ENCODE results near the gene TREH. TPM values are rescaled to one million over a fixed set of nuclear protein-coding genes. Genes with fewer than 3 reads are reported as not detected.

Gene TREH
- polyA plus RNA-seq, 1 of the 3 experiments (the other 2 are of a cell fraction), result not detected

DNA sequence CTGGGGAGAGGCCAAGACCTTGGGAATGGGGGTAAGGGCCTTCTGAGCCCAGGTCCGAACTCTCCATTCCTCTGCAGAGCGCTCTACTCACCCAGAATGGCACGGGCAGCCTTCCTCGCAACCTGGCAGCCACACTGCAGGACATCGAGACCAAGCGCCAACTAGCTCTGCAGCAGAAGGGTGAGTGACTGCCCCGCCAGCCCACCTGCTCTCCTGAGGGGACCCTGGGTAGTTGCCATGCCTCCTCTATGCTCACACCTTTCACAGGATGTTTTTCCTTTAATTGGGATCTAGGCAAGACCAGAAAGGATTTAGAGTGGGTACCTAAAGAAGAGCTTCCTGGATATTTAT, 35.5 kb downstream of the TREH start:
- DNase-seq, result no peak
- Histone ChIP-seq H3K9ac (no peak overlapping the region), H2AFZ (ENCODE audit: low read depth) (no peak overlapping the region), H3K9me2 (no peaks in the 10 kb centered on the region), H3K27ac (ENCODE audit: low read depth in 2 of 2, low read length in 1 of 2) (no peak overlapping the region), H3K79me2 (ENCODE audit: insufficient read depth) (peaks cover 32% of the 10 kb centered on the region; the same call in 1 of the 2 replicates), H3K27me3 (ENCODE audit: insufficient read depth) (no peaks in the 10 kb centered on the region), H3K36me3 (replicated peaks in 1 of 2; ENCODE audit: control insufficient read depth in 1 of 2, insufficient read depth in 2 of 2, low read length in 1 of 2) (peaks cover 67 to 81% of the 10 kb centered on the region in 2 experiments), H3K9me3 (no peaks in the 10 kb centered on the region), H3F3A (replicated peaks; ENCODE audit: insufficient read depth) (peaks cover 13% of the 10 kb centered on the region), H3K4me3 (ENCODE audit: low read depth in 2 of 2, low read length in 1 of 2) (no peak overlapping the region), H4K20me1 (ENCODE audit: insufficient read depth) (peaks cover 35% of the 10 kb centered on the region), H3K4me1 (ENCODE audit: control insufficient read depth in 1 of 2, insufficient read depth in 2 of 2, low read depth in 1 of 2, low read length in 1 of 2) (peaks cover 0 to 37% of the 10 kb centered on the region in 2 experiments; a peak in 2 of 4 replicates), H3K4me2 (no peak overlapping the region)
- POLR2A ChIA-PET, result interaction anchor here (1.1 kb wide), 1 partner anchor 9 kb away, joined by 3 read pairs; no protein-coding TSS in a partner anchor
- no peak for TF ChIP-seq YY1 (IDR thresholded peaks at IDR 0.05; ENCODE audit: low read depth)
- TF ChIP-seq NFIC (IDR thresholded peaks at IDR 0.05; ENCODE audit: borderline replicate concordance), result no peak
- no peak for TF ChIP-seq SIN3A (IDR thresholded peaks at IDR 0.05; ENCODE audit: borderline replicate concordance, low read depth, low read length)
- TF ChIP-seq, protein P1, sequence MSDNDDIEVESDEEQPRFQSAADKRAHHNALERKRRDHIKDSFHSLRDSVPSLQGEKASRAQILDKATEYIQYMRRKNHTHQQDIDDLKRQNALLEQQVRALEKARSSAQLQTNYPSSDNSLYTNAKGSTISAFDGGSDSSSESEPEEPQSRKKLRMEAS (IDR thresholded peaks at IDR 0.05; ENCODE audit: low read depth), result no peak
- TF ChIP-seq RXRA (IDR thresholded peaks at IDR 0.05; ENCODE audit: borderline replicate concordance, low read depth), result no peak
- TF ChIP-seq EZH2phosphoT487 (IDR thresholded peaks at IDR 0.05; ENCODE audit: borderline replicate concordance, low read depth), result no peak
- TF ChIP-seq RAD21 (IDR thresholded peaks at IDR 0.05; ENCODE audit: low read length), result no peak
- TF ChIP-seq, protein P2, sequence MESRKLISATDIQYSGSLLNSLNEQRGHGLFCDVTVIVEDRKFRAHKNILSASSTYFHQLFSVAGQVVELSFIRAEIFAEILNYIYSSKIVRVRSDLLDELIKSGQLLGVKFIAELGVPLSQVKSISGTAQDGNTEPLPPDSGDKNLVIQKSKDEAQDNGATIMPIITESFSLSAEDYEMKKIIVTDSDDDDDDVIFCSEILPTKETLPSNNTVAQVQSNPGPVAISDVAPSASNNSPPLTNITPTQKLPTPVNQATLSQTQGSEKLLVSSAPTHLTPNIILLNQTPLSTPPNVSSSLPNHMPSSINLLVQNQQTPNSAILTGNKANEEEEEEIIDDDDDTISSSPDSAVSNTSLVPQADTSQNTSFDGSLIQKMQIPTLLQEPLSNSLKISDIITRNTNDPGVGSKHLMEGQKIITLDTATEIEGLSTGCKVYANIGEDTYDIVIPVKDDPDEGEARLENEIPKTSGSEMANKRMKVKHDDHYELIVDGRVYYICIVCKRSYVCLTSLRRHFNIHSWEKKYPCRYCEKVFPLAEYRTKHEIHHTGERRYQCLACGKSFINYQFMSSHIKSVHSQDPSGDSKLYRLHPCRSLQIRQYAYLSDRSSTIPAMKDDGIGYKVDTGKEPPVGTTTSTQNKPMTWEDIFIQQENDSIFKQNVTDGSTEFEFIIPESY (IDR thresholded peaks at IDR 0.05; ENCODE audit: borderline replicate concordance, low read depth), result no peak
- TF ChIP-seq, protein P3, sequence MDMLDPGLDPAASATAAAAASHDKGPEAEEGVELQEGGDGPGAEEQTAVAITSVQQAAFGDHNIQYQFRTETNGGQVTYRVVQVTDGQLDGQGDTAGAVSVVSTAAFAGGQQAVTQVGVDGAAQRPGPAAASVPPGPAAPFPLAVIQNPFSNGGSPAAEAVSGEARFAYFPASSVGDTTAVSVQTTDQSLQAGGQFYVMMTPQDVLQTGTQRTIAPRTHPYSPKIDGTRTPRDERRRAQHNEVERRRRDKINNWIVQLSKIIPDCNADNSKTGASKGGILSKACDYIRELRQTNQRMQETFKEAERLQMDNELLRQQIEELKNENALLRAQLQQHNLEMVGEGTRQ (IDR thresholded peaks at IDR 0.05; ENCODE audit: borderline replicate concordance, low read depth, low read length), result no peak
- TF ChIP-seq FOXJ3 (CRISPR knock-in tag; IDR thresholded peaks at IDR 0.05), result no peak
- CTCF ChIA-PET, result interaction anchor here (0.6 to 6.3 kb wide), 5 partner anchors 11 to 1194 kb away, joined by 3 to 44 read pairs (median 4); partner anchors contain the start of gene PHLDB1
- 92% methylated on average over 5 of the region's 7 CpGs for WGBS (ENCODE audit: low lambda C conversion rate)

DNA sequence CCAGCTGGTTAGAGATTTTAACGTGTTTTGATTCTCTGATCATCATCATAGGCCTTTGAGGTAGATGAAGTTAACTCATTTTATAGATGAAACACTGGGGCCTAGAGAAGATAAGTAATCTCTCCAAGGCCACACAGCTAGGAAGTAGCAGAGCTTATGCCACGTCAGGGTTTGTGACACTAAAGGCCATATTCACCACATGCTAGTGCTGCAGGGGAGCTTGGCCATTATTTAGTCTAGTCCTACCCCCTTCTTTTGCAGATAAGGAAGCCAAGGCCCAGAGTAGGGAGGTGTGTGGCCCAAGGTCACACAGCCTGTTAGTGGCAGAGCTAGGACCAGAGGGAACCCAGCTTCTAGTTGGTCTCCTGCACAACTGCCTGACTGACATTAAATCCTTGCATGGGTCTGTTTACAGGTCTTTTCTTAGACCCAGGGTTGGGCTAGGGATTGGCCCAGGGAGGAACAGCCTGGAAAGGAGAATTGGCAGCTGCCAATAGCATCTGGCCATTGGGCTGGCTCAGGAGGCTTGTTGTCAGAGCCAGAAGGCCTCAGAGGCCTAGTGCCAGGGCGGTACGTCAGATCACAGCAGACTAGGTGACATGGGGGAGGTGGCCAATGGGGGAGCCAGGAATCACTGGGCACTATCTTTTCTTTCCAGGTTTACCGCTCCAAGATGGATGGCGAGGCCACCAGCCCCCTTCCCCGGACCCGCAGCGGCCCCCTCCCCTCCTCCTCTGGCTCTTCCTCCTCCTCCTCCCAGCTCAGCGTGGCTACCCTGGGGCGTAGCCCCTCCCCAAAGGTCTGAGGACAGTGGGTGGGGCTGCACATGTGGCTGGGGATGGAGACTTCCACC, 36.1 kb downstream of the TREH start:
- Histone ChIP-seq H3K9ac (no peak overlapping the region), H3K36me3 (replicated peaks in 1 of 2; ENCODE audit: control insufficient read depth in 1 of 2, insufficient read depth in 2 of 2, low read length in 1 of 2) (peaks cover 62 to 83% of the 10 kb centered on the region in 2 experiments), H3K27ac (ENCODE audit: low read depth in 2 of 2, low read length in 1 of 2) (no peak overlapping the region; a peak in 1 of 4 replicates), H3K79me2 (ENCODE audit: insufficient read depth) (peaks cover 32% of the 10 kb centered on the region; the same call in 1 of the 2 replicates), H3K9me3 (no peaks in the 10 kb centered on the region), H2AFZ (ENCODE audit: low read depth) (no peak overlapping the region), H3K27me3 (ENCODE audit: insufficient read depth) (no peaks in the 10 kb centered on the region), H3K4me3 (ENCODE audit: low read depth in 2 of 2, low read length in 1 of 2) (no peak overlapping the region), H3F3A (replicated peaks; ENCODE audit: insufficient read depth) (peaks cover 7% of the 10 kb centered on the region), H3K4me2 (no peak overlapping the region), H3K9me2 (no peaks in the 10 kb centered on the region), H4K20me1 (ENCODE audit: insufficient read depth) (peaks cover 35% of the 10 kb centered on the region), H3K4me1 (ENCODE audit: control insufficient read depth in 1 of 2, insufficient read depth in 2 of 2, low read depth in 1 of 2, low read length in 1 of 2) (peaks cover 0 to 37% of the 10 kb centered on the region in 2 experiments; a peak in 2 of 4 replicates)
- ChIA-PET CTCF (interaction anchor here (1.1 to 6.3 kb wide), 8 partner anchors 10 to 48 kb away, joined by 3 to 44 read pairs (median 6); partner anchors contain the start of gene PHLDB1), POLR2A (interaction anchor here (1.1 kb wide), 1 partner anchor 9 kb away, joined by 3 read pairs; no protein-coding TSS in a partner anchor)
- WGBS (ENCODE audit: low lambda C conversion rate), result 88% methylated on average over 11 of the region's 11 CpGs
- no peak for DNase-seq
- TF ChIP-seq RCOR1 (IDR thresholded peaks at IDR 0.05; ENCODE audit: low read length) (no peak), FOXJ3 (CRISPR knock-in tag; IDR thresholded peaks at IDR 0.05) (no peak), GABPA (IDR thresholded peaks at IDR 0.05; ENCODE audit: low read depth) (no peak), TEAD4 (IDR thresholded peaks at IDR 0.05; ENCODE audit: borderline replicate concordance, insufficient read depth) (no peak), MXI1 (IDR thresholded peaks at IDR 0.05; ENCODE audit: low read depth, low read length) (no peak), SIN3A (IDR thresholded peaks at IDR 0.05; ENCODE audit: borderline replicate concordance, low read depth, low read length) (no peak), POLR2AphosphoS5 (IDR thresholded peaks at IDR 0.05; ENCODE audit: low read depth, low read length) (no peak), ELF1 (IDR thresholded peaks at IDR 0.05) (no peak)
- TF ChIP-seq, protein P4, sequence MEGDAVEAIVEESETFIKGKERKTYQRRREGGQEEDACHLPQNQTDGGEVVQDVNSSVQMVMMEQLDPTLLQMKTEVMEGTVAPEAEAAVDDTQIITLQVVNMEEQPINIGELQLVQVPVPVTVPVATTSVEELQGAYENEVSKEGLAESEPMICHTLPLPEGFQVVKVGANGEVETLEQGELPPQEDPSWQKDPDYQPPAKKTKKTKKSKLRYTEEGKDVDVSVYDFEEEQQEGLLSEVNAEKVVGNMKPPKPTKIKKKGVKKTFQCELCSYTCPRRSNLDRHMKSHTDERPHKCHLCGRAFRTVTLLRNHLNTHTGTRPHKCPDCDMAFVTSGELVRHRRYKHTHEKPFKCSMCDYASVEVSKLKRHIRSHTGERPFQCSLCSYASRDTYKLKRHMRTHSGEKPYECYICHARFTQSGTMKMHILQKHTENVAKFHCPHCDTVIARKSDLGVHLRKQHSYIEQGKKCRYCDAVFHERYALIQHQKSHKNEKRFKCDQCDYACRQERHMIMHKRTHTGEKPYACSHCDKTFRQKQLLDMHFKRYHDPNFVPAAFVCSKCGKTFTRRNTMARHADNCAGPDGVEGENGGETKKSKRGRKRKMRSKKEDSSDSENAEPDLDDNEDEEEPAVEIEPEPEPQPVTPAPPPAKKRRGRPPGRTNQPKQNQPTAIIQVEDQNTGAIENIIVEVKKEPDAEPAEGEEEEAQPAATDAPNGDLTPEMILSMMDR (IDR thresholded peaks at IDR 0.05), result no peak
- TF ChIP-seq, protein P2 (IDR thresholded peaks at IDR 0.05; ENCODE audit: borderline replicate concordance, low read depth), result no peak

Measured in SK-N-SH (cell line).